NCI-H2196 treated with DMSO at 0.1 percent for 48 hours (cell line): Measurements from ENCODE around the gene IL12RB2.
"Not testable (repeated sequence)": the region's sequence is repeated elsewhere in the genome, so short reads cannot be mapped to it uniquely, and the experiment has no call there.

Source experiments
- DNase-seq: peaks from one replicate; lab custom pipeline; 2025; ENCODE audit not compliant: unreplicated experiment; lab: John Stamatoyannopoulos, UW

IL12RB2 gene

DNA sequence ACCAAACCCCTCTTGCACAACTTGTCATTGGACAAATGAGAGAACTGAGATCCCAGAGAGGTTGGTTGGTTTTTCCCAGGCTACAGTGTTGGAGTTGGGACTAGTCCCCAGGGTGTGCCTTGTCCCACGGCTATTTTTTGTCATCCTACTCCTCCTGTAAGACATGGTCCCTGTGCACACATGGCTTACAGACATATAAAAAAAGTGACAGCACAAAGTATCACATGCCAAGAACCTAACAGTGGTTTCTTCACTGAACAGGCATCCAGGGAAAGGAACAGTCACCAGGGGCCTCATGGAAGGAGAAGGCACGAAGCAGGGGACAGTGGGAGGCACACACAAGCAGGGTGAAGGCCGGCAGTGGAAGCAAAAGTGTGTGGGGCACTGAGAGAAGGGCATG, 86.1 kb downstream of the IL12RB2 start:
- DNase-seq, result no peak

DNA sequence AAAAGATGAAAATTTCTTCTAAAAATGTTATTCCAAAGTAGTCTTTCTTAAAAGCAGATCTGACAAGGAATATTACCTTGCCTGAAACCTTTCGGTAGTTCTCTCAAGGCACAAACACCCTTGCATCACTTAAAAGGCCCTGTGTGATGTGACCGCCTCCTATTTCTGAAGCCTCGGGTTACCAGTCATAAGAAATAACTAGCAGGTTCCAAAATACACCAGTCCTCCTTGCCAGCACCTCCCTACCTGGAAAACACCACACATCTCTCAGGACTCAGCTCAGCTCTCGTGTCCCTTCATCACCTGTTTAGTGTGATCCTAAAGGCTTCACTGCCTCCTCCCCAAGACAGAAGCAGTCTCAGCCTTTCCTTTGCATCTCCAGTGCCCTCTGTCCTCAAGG, 86.9 kb downstream of the IL12RB2 start:
- no peak for DNase-seq

DNA sequence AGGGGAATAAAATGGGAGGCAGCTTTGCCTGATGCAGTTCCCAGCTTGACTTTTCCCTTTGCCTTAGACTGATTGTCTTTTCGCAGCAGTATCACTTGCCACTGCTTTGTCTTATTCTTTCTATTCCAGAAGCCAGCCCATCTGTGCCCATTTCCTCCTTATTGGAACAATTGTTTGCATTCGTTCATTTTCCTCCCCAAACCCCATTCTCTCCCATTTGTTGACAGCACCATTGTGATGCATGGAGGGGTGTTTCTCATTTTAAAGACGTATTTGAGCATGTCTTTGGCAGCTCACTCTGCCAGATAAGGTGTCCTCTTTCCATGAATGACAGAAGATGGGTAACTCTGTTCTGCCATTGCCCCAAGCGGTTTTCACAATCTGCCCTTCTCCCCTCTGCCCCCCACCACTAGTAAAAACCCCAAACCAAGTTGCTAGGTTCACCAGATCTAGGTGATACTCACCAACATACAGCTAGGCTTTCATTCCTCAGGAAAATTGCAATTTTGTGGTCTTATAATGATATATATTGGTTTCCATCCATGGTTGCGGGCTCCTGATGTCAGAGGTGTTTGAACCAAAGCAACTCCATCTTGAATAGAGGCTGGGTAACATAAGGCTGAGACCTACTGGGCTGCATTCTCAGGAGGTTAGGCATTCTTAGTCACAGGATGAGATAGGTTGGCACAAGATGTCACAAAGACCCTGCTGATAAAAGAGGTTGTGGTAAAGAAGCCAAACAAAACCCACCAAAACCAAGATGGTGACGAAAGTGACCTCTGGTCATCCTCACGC, 91.7 kb downstream of the IL12RB2 start:
- no peak for DNase-seq

DNA sequence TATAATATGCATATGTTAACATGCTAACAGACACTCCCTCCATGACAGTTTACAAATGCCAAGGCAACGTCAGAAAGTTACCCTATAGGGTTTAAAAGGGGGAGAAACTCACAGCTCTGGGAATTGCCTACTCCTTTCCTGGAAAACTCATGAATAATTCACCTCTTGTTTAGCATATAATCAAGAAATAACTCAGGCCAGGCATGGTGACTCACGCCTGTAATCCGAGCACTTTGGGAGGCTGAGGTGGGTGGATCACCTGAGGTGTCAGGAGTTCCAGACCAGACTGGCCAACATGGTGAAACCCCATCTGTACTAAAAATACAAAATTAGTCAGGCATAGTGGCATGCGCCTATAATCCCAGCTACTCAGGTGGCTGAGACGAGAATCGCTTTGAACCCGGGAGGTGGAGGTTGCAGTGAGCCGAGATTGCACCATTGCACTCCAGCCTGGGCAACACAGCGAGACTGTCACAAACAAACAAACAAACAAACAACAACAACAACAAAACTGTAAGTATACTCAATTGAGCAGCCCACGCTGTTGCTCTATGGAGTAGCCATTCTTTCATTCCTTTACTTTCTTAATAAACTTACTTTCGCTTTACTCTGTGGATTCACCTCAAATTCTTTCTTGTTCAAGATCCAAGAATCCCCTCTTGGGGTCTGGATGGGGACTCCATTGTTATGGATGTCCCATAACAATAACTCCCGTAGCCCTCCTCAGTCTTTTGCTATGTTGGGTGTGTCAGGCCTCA, 92.5 kb downstream of the IL12RB2 start:
- not testable (repeated sequence) for DNase-seq

DNA sequence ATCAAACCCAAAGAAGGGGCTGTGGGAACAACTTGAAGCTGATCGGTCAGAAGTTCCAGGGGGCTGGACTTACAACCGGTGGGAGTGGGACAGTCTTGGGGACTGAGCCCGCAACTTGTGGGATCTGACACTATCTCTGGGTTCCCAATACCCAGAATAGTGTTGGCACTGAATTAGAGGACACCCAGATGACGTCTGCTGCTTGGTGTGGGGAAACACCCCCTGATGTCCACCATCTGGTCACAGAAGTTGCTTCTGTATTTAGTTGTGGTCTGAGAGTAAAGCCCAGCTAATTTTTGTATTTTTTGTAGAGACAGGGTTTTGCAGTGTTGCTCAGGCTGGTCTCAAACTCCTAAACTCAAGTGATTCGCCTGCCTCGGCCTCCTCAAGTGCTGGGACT, 93.8 kb downstream of the IL12RB2 start:
- no peak for DNase-seq

DNA sequence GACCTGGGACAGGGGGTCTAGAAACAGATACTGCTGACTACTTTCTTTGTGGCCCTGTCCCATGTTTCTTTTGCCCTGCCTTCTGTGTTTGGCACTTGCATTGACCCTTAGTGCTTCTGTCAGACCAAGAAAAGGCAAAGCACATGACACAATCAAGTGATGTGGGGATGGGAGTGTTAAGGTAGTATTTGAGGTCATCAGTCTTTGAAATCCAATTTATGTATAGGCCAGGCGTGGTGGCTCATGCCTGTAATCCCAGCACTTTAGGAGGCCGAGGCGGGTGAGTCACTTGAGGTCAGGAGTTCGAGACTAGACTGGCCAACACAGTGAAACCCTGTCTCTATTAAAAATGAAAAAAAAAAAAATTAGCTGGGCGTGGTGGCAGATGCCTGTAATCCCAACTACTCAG, 96.5 kb downstream of the IL12RB2 start:
- no peak for DNase-seq

DNA sequence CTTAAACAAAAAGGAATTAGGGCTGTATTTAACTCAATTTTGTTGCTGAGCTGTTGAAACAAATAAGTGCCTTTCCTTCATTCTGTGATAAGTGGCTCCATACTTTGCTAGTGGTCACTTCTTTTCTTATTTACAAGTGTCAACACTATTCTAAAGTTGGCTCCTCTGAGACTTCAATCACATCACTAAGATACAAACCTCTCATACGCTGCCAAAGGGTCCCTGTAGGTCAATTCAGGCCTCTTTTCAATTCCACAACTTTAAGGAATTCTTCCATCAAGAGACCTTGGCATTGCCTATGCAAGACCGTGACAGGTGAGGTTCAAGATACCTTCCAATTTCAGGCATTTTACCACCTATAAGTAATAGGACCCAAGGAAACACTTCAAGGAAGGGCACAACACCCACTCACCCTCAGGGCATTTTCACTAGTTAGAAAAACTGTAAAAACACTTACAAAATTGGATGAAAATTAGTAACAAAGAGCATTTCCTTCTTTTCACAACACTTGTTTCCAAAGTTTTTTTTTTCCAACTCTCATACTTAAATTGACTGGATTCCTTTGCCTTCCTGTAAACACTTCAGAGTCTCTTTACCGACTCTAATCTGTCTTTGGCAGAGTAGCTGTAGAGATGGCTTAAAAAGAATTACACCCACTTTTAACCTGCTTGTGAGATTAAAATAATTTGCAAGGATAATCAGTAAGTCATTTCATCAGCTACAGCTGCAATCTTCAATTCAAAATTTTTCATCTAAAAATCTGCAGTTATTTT, 98.0 kb downstream of the IL12RB2 start:
- no peak for DNase-seq

DNA sequence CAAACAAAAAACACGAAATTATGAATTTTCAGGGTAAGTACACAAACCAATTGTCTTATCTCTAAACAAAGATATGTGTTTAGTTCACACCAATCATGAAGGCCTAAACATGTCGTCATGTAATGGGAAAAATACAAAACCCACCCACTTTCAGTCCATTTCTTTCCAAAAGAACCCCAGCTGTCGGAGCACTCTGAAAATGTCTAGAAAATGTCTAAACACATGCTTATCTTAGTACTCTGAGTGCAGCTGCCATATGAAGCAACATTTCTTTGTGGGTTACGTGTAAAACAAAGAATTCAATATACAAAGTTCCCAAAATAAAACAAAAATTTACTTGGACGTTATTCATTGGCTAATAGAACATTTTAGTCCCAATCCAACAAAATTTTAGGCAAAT, 99.8 kb downstream of the IL12RB2 start:
- DNase-seq, result no peak

DNA sequence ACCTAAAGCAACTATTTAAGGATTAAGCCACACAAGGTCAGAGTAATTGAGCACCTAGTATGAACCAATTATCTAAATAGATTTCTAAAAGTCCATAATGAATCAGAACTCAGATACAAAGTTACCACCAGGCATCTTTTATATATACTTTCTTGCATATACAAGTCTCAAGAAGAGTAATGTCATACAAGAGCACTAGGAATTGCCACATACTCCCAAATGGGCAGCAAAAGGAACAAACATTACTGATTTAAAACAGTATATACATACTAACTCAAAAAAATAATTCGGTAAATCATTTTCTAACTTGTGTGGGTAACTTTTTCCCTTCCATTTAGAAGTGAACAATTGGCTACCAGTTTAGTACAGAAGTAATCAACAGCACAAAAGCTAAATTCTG, 100.5 kb downstream of the IL12RB2 start:
- no peak for DNase-seq

DNA sequence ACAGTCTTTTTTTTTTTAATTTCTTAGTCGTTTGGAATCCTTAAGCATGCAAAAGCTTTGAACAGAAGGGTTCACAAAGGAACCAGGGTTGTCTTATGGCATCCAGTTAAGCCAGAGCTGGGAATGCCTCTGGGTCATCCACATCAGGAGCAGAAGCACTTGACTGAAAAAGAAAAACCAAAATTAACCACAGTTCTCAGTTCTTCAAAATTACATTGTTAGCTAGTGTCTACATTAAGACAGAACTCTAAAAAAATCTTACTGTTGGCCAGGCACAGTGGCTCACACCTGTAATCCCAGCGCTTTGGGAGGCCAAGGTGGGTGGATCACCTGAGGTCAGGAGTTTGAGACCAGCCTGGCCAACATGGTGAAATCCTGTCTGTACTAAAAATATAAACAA, 105.4 kb downstream of the IL12RB2 start:
- DNase-seq, result not testable (repeated sequence)

DNA sequence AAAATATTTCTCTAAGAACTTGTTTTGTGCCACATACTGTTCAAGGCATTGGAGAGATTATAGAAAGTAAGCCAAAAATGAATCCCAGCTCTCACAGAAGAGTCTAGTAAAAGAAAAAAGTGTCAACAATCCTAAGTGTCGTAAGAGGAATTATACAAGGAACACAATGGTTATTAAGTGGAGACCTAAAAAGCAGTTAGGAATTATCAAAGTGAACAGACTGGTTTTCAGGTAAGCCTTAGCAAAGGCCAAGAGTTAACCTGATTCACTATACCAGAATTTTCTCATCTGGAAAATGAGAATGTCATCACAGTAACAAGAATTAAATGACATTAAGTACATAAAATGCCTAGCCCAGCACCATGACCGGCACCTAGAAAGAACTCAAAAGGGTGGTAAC, 106.9 kb downstream of the IL12RB2 start:
- no peak for DNase-seq

DNA sequence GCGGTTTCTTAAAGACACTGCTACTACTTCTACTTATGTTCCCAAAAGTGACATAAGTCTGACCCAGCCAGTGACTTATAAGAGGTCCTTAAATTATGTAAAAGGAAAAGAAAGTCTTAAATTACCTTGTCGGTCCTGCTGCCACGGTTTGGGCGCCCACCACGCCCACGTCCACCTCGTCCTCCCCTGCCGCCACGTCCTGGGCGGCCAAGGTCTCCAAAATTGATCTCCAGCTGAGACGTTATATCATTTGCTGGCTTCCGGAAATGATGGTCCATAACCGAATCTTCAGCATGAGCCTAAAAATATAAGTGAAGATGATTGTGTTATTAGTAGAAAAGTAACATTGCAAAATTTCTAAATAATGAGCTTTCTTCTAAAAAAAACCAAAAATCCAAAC, 107.4 kb downstream of the IL12RB2 start:
- DNase-seq, result no peak

DNA sequence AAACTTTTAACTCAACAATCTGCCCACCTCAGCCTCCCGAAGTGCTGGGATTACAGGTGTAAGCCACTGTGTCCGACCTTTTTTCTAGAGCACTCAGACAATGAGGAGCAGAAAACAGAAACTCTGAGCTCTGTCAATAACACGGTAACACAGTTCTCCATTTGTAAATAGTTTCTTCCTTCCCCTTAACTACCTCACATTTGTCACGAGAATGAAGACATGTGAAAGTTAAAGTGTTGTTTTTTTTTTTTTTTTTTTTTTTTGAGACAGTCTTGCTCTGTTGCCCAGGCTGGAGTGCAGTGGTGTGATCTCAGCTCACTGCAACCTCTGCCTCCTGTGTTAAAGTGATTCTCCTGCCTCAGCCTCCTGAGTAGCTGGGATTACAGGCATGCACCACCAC, 110.1 kb downstream of the IL12RB2 start:
- DNase-seq, result not testable (repeated sequence)

DNA sequence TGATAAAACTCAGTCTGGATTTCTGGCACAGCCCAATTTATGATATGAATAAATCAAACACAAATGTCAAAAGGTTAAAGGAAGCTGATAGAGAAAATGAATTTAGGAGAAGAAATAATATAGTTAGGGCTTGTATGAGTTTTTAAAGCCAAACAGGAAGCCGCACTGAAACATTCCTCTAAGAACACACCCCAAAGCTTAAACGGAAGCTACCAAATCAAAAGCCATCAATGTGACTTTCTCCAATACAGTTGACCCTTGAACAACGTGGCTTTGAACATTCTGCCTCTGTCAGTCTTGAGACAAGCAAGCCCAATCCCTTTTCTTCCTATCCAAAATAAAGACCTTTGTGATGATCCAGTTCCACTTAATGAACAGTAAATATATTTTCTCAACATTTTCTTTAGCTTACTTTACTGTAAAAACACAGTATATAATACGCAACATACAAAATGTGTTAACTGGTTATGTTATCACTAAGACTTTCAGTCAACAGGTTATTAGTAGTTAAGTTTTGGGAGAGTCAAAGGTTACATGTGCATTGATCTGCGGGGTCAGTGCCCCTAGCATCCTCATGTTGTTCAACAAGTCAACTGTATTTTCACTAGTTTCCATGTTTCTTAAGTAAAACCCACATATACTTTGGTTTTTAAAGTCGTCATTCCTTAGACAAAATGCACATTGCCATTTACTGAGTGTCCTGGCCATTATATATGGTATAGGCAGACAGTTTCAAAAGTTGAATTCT, 111.3 kb downstream of the IL12RB2 start:
- DNase-seq, result no peak

DNA sequence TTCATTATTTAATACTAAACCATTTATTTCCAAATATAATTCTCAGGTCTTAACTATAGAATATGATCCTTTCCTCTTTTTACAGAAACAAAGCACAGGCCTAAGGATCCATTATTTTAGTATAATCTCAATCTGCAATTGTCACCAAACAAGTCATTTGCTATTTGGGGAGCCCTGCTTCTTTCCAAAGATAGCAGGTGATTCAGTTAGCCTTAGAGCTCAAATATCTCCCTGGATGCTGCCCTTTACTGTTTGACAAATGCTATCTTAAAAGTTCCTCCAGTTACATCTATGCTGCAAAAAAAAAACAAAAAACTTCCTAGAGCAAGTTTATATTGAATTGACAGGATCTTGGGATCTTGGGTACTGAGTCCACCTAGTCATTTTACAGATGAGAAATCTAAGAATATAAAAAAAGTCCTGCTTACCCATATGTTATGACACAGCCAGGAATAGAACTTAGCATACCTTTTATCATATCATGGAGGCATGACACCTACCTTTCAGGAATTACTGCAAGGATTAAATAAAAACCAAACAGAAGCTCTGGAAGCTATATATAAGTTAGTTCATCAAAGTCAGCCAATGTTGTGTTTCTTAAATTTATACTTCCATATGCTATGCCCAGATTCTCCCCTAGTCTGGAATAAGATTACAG, 113.3 kb downstream of the IL12RB2 start:
- no peak for DNase-seq

DNA sequence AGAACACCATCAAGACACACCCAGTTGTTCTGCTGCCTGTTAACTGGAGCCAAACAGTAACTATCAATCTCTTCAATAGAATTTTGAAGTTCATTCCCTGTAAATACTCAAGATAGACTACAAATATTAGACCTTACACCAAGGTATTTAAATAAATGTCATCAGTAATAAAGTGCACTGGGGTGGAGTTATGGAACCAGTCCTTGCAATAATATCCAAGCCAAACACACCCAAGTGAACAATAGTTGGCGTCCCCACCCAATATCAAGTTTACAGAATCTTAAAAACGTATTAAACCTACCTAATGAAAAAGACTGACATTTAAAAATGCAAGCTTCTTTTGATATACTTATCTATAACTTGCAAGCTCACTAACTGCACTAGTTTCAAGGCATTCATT, 119.8 kb downstream of the IL12RB2 start:
- no peak for DNase-seq

DNA sequence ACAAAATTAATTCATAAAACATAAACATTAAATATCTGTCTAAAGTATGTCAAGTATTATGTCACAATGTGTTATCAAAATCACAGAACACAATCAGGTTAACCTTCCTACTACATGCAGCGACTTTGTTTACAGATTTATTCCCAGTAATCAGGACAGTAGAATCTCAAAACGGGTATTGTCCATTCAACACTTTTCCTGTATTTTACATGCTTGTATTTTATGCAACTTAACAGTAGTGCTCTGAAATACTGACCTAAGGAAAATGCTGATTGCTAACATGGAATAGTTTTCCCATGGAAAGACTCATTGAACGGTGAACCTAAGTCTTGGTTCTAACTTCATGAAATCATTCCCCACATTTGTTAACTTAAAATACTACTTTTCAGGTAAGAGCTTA, 120.3 kb downstream of the IL12RB2 start:
- DNase-seq, result no peak

DNA sequence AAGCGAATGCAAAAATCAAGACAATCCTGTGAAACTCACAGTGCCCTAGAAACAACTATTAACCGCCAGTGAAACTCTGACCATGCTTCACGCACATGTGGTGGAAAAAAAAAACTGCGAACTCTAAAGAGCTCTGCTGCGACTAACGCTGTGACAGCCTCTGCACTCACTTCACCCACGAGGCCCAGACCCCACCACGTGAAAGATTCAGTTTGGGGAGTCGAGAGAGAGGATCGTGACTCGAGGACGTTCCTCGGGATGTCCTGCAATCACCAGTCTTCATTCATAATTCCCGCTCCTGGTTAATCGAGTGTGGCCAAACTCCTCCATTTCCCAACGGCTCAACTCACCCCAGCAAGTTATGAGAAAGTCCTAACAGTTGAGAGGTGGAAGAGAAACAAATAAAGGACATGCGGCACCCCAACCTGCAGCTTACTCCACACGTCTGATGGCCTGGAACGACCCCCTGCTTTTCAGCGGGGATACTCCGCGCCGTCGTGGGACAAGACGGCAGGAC, 121.4 kb downstream of the IL12RB2 start:
- no peak for DNase-seq

DNA sequence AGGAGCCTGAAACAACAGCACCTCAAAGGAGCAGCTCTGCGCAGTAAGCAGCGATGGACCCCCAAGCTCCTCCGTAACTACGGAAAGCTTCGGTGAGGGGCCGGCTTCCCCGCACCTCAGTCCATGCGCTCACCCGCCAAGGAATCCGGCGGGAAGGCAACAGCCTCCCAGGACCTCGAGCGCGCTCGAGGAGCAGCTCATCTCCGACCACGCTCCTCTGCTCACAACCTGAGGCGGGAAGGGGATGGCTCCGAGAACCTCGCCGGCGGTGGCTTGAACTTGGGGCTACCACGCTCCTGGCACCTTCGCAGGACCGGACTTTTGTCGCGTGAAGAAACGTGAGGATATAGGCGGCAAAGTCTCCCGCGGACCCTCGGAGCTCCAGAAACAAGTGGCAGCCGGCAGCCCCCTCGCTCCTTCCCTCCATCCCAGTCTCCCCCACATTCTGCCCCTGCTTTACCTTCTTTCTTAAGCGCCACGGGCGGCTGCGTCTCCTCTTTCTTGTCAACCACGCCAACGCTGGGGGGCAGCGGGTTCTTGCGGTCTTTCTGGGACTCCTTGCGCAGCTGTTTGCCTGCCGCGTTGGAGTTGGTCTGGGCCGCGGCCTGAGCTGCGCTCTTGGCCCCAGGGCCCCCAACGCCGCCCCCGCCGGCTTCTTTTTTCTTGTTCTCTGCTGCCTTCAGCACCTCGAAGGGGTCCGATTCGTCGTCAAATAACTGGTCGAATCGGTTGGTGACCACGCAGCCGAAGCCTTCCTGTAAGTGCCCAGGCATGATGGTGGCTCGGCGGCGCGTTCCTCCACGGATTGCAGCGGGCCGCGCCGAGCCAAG, 122.1 kb downstream of the IL12RB2 start:
- no peak for DNase-seq
